Left lung (tissue), 10 donors: ENCODE measurements around the gene ASCC1. TPM values are rescaled to one million over a fixed set of nuclear protein-coding genes. Genes with fewer than 3 reads are reported as not detected.

Experiments used
- ATAC-seq: fragments of 200-7000 bp; cut with Tn5 transposase; one replicate; pipeline ENCODE4 v1.9.1; 2020; ENCODE audit warnings: moderate library complexity
- DNase-seq, 4 donors: peaks; one replicate each; pipeline ENCODE4 v3.0.0-alpha.2; 2013 to 2020
- H3K27ac ChIP-seq, 2 donors: fragments of 200-600 bp; sonication (generic) in 1 of 2; one replicate each; pipeline versions ENCODE4 v1.5.0 to v1.8.0; 2020 to 2021
- H3K27me3 ChIP-seq, 2 donors: fragments of 200-600 bp; sonication (generic) in 1 of 2; one replicate each; pipeline versions ENCODE4 v1.5.0 to v1.8.0; 2020 to 2021
- H3K36me3 ChIP-seq, 2 donors: fragments of 200-600 bp; sonication (generic) in 1 of 2; one replicate each; pipeline versions ENCODE4 v1.5.0 to v1.8.0; 2020 to 2021
- H3K4me1 ChIP-seq, 2 donors: fragments of 200-600 bp; one replicate each; pipeline ENCODE4 v1.8.0; 2021
- H3K4me3 ChIP-seq, 2 donors: fragments of 200-600 bp; sonication (generic) in 1 of 2; one replicate each; pipeline versions ENCODE4 v1.5.0 to v1.8.0; 2020 to 2021; ENCODE audit warnings: mild to moderate bottlenecking in 1 of 2
- H3K9me3 ChIP-seq, 2 donors: fragments of 200-600 bp; sonication (generic) in 1 of 2; one replicate each; pipeline versions ENCODE4 v1.5.0 to v1.8.0; 2020 to 2021
- intact Hi-C, 2 donors: fragments of 100-400 bp; cut with DNase I; formaldehyde crosslinking; loops; one replicate each; pipeline versions ENCODE4 v1.11.2 to v1.14.2; 2022
- polyA plus RNA-seq, 6 donors: library from polyadenylated mRNA; unstranded; fragments of 120-200 nt; gene quantifications; one replicate each; pipeline ENCODE4 v1.2.1, GENCODE V29; 2013; ENCODE audit not compliant: insufficient read length in 6 of 6
- total RNA-seq, 2 donors: library from RNA; stranded (reverse); fragmentation: NEBNext Ultra II Directional; extraction: Animal tissue kit (Norgen Biotek cat#: 25700); gene quantifications; one replicate each; pipeline ENCODE4 v1.2.1, GENCODE V29; 2021
- TF ChIP-seq, protein P1 (sequence below), 2 donors: fragments of 200-600 bp; sonication (generic) in 1 of 2; IDR thresholded peaks; one replicate each; pipeline versions ENCODE4 v1.5.0 to v1.8.0; 2021; ENCODE audit warnings: antibody characterized with exemption in 2 of 2
- donor health status: DM: no; HTN: yes; CAD: no.
- donor health status: DM: no; HTN: no; CAD: no.

ASCC1 gene
- total and polyA plus RNA-seq, 8 donors = 27.0 to 48.2 (median 37.4) TPM

DNA sequence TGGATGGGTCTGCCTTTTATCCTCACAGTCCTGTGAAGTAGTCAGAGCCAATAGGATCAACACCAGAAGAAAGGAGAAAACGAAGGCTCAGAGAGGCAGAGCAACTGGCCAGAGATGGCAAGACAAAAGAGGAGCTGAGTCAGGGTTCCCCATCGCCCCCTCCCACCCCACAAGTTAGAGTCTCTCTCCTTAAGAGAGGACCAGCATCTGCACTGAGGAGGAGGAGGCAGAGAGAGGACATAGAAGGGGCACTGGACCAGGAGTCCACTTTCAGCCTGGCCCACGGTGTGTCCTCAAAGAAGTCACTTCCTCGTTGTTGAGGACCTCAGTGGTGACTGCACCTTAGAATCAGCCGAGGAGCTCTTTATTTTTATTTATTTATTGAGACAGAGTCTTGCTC is 139.3 kb downstream of the ASCC1 start:
- intact Hi-C loops = no loop called here
- TF ChIP-seq, protein P1, sequence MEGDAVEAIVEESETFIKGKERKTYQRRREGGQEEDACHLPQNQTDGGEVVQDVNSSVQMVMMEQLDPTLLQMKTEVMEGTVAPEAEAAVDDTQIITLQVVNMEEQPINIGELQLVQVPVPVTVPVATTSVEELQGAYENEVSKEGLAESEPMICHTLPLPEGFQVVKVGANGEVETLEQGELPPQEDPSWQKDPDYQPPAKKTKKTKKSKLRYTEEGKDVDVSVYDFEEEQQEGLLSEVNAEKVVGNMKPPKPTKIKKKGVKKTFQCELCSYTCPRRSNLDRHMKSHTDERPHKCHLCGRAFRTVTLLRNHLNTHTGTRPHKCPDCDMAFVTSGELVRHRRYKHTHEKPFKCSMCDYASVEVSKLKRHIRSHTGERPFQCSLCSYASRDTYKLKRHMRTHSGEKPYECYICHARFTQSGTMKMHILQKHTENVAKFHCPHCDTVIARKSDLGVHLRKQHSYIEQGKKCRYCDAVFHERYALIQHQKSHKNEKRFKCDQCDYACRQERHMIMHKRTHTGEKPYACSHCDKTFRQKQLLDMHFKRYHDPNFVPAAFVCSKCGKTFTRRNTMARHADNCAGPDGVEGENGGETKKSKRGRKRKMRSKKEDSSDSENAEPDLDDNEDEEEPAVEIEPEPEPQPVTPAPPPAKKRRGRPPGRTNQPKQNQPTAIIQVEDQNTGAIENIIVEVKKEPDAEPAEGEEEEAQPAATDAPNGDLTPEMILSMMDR (IDR thresholded peaks at IDR 0.05) = no peak
- no peaks in the 10 kb centered on the region for H3K4me1 ChIP-seq
- H3K4me3 ChIP-seq = no peak overlapping the region
- peaks cover 0 to 3% of the 10 kb centered on the region in 2 donors for H3K36me3 ChIP-seq
- no peaks in the 10 kb centered on the region for H3K27me3 ChIP-seq
- H3K27ac ChIP-seq = no peak overlapping the region
- DNase-seq (no peak), ATAC-seq (no peak)
- H3K9me3 ChIP-seq = no peaks in the 10 kb centered on the region

DNA sequence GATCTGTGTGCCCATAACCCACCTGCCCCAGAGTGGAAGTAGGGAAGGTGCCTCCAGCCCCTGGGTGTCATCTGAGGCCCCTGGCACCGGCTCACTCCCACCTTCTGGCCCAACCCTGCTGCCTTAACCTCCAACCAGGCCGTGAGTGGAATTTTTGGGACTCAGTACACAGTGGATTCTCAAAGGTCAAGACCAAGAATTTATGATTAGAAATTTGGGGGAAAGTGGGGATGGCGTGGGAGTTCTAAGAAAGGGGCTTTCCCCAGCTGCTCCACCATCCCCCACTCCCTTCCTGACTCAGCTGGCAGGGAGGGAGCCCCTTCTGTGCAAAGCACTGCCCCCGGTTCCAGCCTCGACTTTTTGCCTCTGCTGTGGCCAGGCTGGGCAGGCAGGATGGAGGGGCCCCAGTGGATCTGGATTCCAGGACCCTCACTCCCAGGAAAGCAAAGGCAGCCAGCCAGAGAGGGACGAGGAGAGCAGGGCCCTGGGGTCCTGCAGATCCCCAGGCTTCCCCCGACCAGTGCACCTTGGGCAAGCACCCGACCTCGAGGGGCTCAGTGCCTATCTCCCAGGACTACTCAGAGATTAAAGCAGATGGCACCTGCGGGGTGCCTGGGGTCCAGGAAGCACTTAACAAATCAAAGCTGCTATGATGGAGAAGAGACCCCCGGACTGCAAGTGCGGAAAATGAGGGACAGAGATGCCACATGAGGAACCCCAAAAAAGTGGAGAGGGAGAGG is 140.5 kb downstream of the ASCC1 start:
- TF ChIP-seq, protein P1 (IDR thresholded peaks at IDR 0.05) = no peak
- no peak for DNase-seq
- intact Hi-C loops = no loop called here
- peaks cover 0 to 3% of the 10 kb centered on the region in 2 donors for H3K36me3 ChIP-seq
- no peaks in the 10 kb centered on the region for H3K9me3 ChIP-seq
- no peak overlapping the region for H3K4me3 ChIP-seq
- H3K27ac ChIP-seq = no peak overlapping the region
- no peaks in the 10 kb centered on the region for H3K4me1 ChIP-seq
- no peaks in the 10 kb centered on the region for H3K27me3 ChIP-seq
- no peak for ATAC-seq

DNA sequence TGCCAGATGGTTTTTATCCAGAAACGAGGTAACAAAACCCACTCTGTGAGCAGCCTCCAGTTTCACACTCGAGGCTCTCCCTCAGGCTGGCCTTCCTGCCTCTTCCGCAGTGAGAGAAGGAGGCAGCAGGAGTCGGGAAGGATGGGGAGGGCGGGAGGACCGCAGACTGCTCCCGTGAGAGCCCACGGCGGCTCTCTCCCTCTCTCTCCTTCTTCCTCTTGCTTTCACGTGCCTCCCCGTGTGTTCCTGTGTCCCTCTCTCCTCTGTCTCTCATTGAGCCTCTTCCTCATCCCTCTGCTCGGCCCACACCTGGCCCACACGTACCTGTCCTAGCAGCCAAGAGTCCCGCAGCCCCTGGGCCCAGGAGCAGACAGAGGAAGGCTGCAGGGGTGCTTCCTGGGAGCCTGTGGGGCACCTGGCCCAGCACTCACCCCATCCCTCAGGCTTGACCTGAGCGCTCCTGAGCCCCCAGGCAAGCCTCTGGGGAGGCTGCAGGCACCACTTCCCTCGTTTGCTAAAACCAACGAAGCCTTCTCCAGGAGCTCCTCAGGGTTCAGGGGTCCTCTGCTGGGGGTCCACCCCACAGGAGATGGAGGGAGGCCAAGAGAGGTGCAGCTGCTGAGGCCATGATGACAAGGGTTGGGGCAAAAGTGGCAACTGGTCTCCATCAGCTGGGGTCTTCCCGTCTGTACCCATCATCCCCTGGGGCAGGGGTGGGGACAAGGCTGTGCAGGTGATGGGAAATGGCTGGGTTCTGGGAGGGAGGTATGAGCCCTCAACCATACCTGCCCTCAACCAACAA is 141.3 kb downstream of the ASCC1 start:
- intact Hi-C loops = no loop called here
- no peak for DNase-seq

DNA sequence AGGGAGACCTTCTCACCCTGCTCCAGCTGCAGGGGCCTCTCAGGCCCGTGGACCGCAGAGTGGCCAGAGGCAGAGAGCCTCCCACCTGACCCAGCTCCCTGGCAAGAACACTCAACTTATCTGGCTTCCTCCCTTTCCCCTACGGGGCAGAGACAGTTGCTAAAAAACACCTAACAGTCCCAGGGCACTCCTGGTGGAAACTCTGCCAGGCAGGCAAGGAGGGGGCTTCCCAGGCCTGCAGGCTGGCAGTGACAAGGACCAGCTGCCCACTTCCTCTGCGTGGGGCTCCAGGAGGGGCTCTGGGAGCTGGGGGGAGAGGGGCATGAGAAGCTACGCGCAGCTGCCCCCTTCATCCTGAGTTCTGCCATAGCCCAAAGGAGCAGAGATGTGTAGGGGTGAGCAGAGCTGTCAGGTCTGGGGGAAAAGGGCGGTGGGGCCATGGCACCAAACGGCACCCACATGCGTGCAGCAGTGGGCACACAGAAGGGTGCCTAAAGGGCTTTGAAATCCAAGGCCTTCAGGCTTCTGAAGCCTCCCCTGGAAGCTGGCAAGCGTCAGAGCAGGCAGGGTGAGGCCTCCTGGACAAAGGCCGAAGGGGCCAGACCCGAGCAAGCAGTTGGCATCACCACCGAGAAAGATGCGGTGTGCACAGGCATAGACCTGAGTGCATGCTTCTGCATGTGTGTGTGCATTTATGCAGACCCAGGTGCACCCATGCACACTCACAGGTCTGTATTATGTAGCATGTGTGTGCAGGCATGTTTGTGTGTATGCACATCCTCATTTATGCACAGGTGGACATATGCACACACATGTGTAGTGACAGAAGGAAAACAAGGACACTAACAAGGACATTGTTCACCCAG is 142.1 kb downstream of the ASCC1 start:
- H3K27me3 ChIP-seq = no peaks in the 10 kb centered on the region
- TF ChIP-seq, protein P1 (IDR thresholded peaks at IDR 0.05) = no peak

More for the DNA sequence above, 141.3 kb downstream of the ASCC1 start:
- no peak for ATAC-seq
- no peaks in the 10 kb centered on the region for H3K4me1 ChIP-seq
- H3K27me3 ChIP-seq = no peaks in the 10 kb centered on the region
- no peak overlapping the region for H3K27ac ChIP-seq
- no peak overlapping the region for H3K4me3 ChIP-seq
- H3K36me3 ChIP-seq = peaks cover 0 to 3% of the 10 kb centered on the region in 2 donors
- TF ChIP-seq, protein P1 (IDR thresholded peaks at IDR 0.05) = no peak
- H3K9me3 ChIP-seq = no peaks in the 10 kb centered on the region

More for the DNA sequence above, 142.1 kb downstream of the ASCC1 start:
- intact Hi-C loops = no loop called here
- H3K9me3 ChIP-seq = no peaks in the 10 kb centered on the region
- no peaks in the 10 kb centered on the region for H3K4me1 ChIP-seq
- H3K36me3 ChIP-seq = peaks cover 0 to 3% of the 10 kb centered on the region in 2 donors
- H3K27ac ChIP-seq = no peak overlapping the region
- DNase-seq = no peak
- no peak for ATAC-seq
- H3K4me3 ChIP-seq = no peak overlapping the region
